Liver (tissue), 9 donors: ENCODE data around the gene SERPINC1. TPM values are rescaled to one million over a fixed set of nuclear protein-coding genes. Genes with fewer than 3 reads are reported as not detected.
A peak's percentile ranks its signal among the peaks of the same experiment; 100 is the strongest.

Experiments used
- DNase-seq: peaks from one replicate; pipeline ENCODE4 v3.0.0-alpha.2; 2017; ENCODE audit warnings: low spot score
- H3K27ac ChIP-seq, 2 donors: one replicate each; pipeline ENCODE4 v1.7.0; 2013; ENCODE audit warnings: inconsistent platforms in 2 of 2, low read length in 2 of 2, control low read depth in 1 of 2, low read depth in 1 of 2, mild to moderate bottlenecking in 1 of 2
- H3K27me3 ChIP-seq, 4 donors: one replicate each; pipeline versions ENCODE4 v1.6.1 to v1.7.0; 2013; ENCODE audit warnings: low read length in 3 of 4, inconsistent platforms in 1 of 4, mild to moderate bottlenecking in 1 of 4, moderate library complexity in 1 of 4; ENCODE audit not compliant: control insufficient read depth in 4 of 4, insufficient read depth in 4 of 4
- H3K36me3 ChIP-seq, 4 donors: one replicate each; pipeline versions ENCODE4 v1.6.1 to v1.7.0; 2013; ENCODE audit warnings: low read length in 3 of 4, mild to moderate bottlenecking in 3 of 4, low read depth in 1 of 4, moderate library complexity in 1 of 4; ENCODE audit not compliant: control insufficient read depth in 4 of 4, insufficient read depth in 3 of 4
- H3K4me1 ChIP-seq, 4 donors: one replicate each; pipeline versions ENCODE4 v1.6.1 to v1.7.0; 2013; ENCODE audit warnings: low read length in 3 of 4, mild to moderate bottlenecking in 3 of 4, moderate library complexity in 1 of 4; ENCODE audit not compliant: control insufficient read depth in 4 of 4, insufficient read depth in 4 of 4
- H3K4me3 ChIP-seq, 3 donors: one replicate each; pipeline versions ENCODE4 v1.6.1 to v1.7.0; 2013; ENCODE audit warnings: low read length in 3 of 3, control low read depth in 1 of 3, low read depth in 1 of 3, mild to moderate bottlenecking in 1 of 3
- H3K9ac ChIP-seq, 2 donors: one replicate each; pipeline ENCODE4 v1.7.0; 2013; ENCODE audit warnings: low read length in 2 of 2, mild to moderate bottlenecking in 2 of 2, moderate library complexity in 2 of 2, control low read depth in 1 of 2, low read depth in 1 of 2
- H3K9me3 ChIP-seq, 4 donors: one replicate each; pipeline versions ENCODE4 v1.6.1 to v1.7.0; 2013; ENCODE audit warnings: low read length in 3 of 4; ENCODE audit not compliant: control insufficient read depth in 4 of 4
- ATF3 ChIP-seq: IDR thresholded peaks from 2 replicates; pipeline ENCODE4 v1.6.1; 2016; ENCODE audit warnings: antibody characterized with exemption
- CTCF ChIP-seq: fragments of 150-350 bp; IDR thresholded peaks from 2 replicates; pipeline ENCODE4 v1.5.1; 2017; ENCODE audit warnings: improper control_type of control experiment, low read depth, low read length; ENCODE audit not compliant: missing input control
- EGR1 ChIP-seq, 2 donors: IDR thresholded peaks; 2 replicates each; pipeline ENCODE4 v1.6.1; 2016 to 2018; ENCODE audit warnings: antibody characterized with exemption in 2 of 2, low read depth in 2 of 2
- FOXA1 ChIP-seq: IDR thresholded peaks from 2 replicates; pipeline ENCODE4 v1.6.1; 2016; ENCODE audit warnings: antibody characterized with exemption
- HNF4A ChIP-seq, 2 donors: conservative IDR thresholded peaks; 2 replicates each; pipeline ENCODE4 v1.6.1; 2016; ENCODE audit warnings: antibody characterized with exemption in 2 of 2, mild to moderate bottlenecking in 2 of 2
- HNF4G ChIP-seq: IDR thresholded peaks from 2 replicates; pipeline ENCODE4 v1.6.1; 2016; ENCODE audit warnings: antibody characterized with exemption
- MAX ChIP-seq: IDR thresholded peaks from 2 replicates; pipeline ENCODE4 v1.6.1; 2016; ENCODE audit warnings: antibody characterized with exemption
- NR2F2 ChIP-seq: IDR thresholded peaks from 2 replicates; pipeline ENCODE4 v1.6.1; 2016; ENCODE audit warnings: antibody characterized with exemption
- RAD21 ChIP-seq, 2 donors: IDR thresholded peaks; 2 replicates each; pipeline ENCODE4 v1.6.1; 2016; ENCODE audit warnings: antibody characterized with exemption in 2 of 2, mild to moderate bottlenecking in 2 of 2
- REST ChIP-seq: IDR thresholded peaks from 2 replicates; pipeline ENCODE4 v1.6.1; 2016; ENCODE audit warnings: antibody characterized with exemption, mild to moderate bottlenecking
- RXRA ChIP-seq, 2 donors: IDR thresholded peaks; 2 replicates each; pipeline ENCODE4 v1.6.1; 2017 to 2018; ENCODE audit warnings: antibody characterized with exemption in 2 of 2, mild to moderate bottlenecking in 1 of 2
- SP1 ChIP-seq: IDR thresholded peaks from 2 replicates; pipeline ENCODE4 v1.6.1; 2018; ENCODE audit warnings: antibody characterized with exemption, mild to moderate bottlenecking
- TAF1 ChIP-seq: conservative IDR thresholded peaks from 2 replicates; pipeline ENCODE4 v1.6.1; 2016; ENCODE audit warnings: antibody characterized with exemption, mild to moderate bottlenecking
- WGBS: extraction: QIAGEN DNeasy Blood & Tissue Kit; methylation state at CpG from one replicate; pipeline ENCODE4 v1.1.7; 2013; 5-methylcytosine and 5-hydroxymethylcytosine counted together
- polyA plus RNA-seq, 2 donors: library from polyadenylated mRNA; stranded (reverse) in 1 of 2; unstranded in 1 of 2; fragments of 200-250 nt in 1 of 2; fragments of >200 nt in 1 of 2; fragmentation: Nextera tagmentation in 1 of 2; extraction: Ambion mirVana in 1 of 2; gene quantifications; one replicate each; pipeline versions ENCODE4 v1.2.1 to v1.2.3, GENCODE V29; 2013 to 2015
- total RNA-seq, 2 donors: library from RNA; depleted of rRNA; stranded (reverse); fragments of >200 nt; gene quantifications; one replicate each; pipeline ENCODE4 v1.2.3, GENCODE V29; 2014
- donor health status: healthy.
- donor health status: healthy.
- donor health status: healthy.
- donor health status: healthy.
- donor health status: healthy.

Gene SERPINC1
- total and polyA plus RNA-seq, 4 donors, result 742 to 2,589 (median 2,412) TPM

- Histone ChIP-seq H3K9me3 (no peaks in the 10 kb centered on the region), H3K27ac (no peak overlapping the region), H3K9ac (no peak overlapping the region), H3K4me3 (no peak overlapping the region), H3K4me1 (no peaks in the 10 kb centered on the region), H3K36me3 (peaks cover 7 to 58% (median 46%) of the 10 kb centered on the region in 4 donors), H3K27me3 (no peaks in the 10 kb centered on the region)
- TF ChIP-seq HNF4A (conservative IDR thresholded peaks at IDR 0.05), result no peak
- no peak for TF ChIP-seq TAF1
- TF ChIP-seq EGR1 (IDR thresholded peaks at IDR 0.05; ENCODE audit: low read depth in 2 of 2), result no peak
- no peak for TF ChIP-seq CTCF
- TF ChIP-seq REST, result no peak
- no peak for TF ChIP-seq HNF4G
- no peak for TF ChIP-seq ATF3
- no peak for TF ChIP-seq FOXA1
- no peak for TF ChIP-seq RAD21 (IDR thresholded peaks at IDR 0.05)
- no peak for TF ChIP-seq NR2F2
- DNase-seq, result no peak
- WGBS, result 98% methylated on average over 1 of the region's 1 CpG
These were observed 46.4 kb upstream of the SERPINC1 start for GRCh38 chr1:173963477-173963876.

GRCh38 chr1:173960625-173961024 lies 43.5 kb upstream of the SERPINC1 start:
- no peaks in the 10 kb centered on the region for H3K4me1 ChIP-seq
- peaks cover 7 to 51% (median 41%) of the 10 kb centered on the region in 4 donors for H3K36me3 ChIP-seq
- no peak overlapping the region for H3K27ac ChIP-seq
- no peak overlapping the region for H3K4me3 ChIP-seq
- H3K27me3 ChIP-seq, result no peaks in the 10 kb centered on the region
- H3K9me3 ChIP-seq, result no peaks in the 10 kb centered on the region
- no peak for DNase-seq
- no peak for TF ChIP-seq MAX
- peak overlapping the region in 1 of 2 donors; percentile 18 for H3K9ac ChIP-seq
- WGBS, result 81% methylated on average over 5 of the region's 5 CpGs

- no peaks in the 10 kb centered on the region for H3K9me3 ChIP-seq
- H3K4me3 ChIP-seq, result no peak overlapping the region
- no peak overlapping the region for H3K9ac ChIP-seq
- TF ChIP-seq RXRA (IDR thresholded peaks at IDR 0.05) (no peak), MAX (no peak), EGR1 (IDR thresholded peaks at IDR 0.05; ENCODE audit: low read depth in 2 of 2) (no peak), SP1 (no peak), NR2F2 (no peak)
- H3K4me1 ChIP-seq, result no peaks in the 10 kb centered on the region
- no peak overlapping the region for H3K27ac ChIP-seq
- DNase-seq, result no peak
- no peaks in the 10 kb centered on the region for H3K27me3 ChIP-seq
- H3K36me3 ChIP-seq, result peaks cover 2 to 35% (median 19%) of the 10 kb centered on the region in 4 donors
These were observed 37.1 kb upstream of the SERPINC1 start for GRCh38 chr1:173954179-173954578.
